Activated CD8-positive, alpha-beta memory T cell treated with anti-CD3 and anti-CD28 coated beads, Interleukin-2, amount 50 U/mL, for 4 hours (primary cell): Measurements from ENCODE around the gene ZRANB3.

Experiments
- DNase-seq: peaks from one replicate; pipeline ENCODE4 v3.0.0-alpha.2; 2020

ZRANB3 gene

DNA sequence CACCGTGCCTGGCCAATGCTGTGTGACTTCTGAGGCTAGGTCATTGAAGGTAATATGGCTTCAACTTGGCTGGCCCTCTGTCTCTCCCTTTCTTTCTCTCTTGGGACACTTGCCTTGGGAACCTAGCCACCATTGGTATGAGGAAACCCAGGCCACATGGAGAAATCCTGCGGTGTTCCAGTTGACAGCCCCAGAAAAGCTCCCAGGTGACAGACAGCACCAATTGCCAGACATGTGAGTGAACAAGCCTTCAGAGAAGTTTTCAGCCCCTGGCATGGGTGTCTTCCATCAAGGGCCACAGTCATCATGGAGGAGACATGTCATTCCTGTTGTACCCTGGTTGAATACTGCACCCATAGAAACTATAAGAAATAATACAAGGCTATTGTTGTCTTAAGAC lies 292.4 kb downstream of the ZRANB3 start:
- DNase-seq: no peak

DNA sequence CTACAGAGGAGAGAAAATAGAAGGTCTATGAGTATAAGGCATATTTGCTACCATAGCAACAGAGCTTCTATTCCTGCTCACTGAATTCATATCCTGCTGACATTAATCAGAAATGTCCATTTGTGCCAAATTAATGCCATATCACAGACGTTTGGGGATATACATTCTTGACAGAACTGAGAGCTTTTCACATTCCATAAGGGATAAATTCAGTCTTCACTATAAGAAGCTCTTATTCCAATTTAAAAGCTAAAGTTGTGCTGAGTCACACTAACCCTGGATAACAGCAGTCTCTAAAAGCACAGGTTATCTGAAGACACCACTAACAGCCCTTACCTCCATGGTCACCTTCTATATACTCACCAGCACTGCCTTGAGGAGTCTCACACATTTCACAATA lies 300.9 kb downstream of the ZRANB3 start:
- DNase-seq: no peak

DNA sequence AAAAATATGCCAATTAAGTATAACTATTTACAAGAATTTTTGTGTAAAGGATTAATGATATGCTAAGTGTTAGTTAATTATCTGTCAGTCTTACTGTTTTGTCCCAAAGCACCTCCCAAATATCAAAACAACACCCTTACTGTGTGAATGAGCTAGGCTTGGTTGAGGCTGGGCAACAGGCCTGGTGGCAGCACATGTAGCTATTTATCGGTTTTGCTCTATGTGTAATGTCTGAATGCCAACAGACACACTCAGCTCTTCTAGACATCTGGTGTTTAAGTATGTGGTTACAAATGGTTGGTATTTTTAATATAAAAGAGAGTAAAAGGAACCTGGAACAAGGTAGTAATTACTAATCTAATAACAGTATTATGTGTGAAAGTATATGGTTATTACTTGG lies 303.6 kb downstream of the ZRANB3 start:
- no peak for DNase-seq

DNA sequence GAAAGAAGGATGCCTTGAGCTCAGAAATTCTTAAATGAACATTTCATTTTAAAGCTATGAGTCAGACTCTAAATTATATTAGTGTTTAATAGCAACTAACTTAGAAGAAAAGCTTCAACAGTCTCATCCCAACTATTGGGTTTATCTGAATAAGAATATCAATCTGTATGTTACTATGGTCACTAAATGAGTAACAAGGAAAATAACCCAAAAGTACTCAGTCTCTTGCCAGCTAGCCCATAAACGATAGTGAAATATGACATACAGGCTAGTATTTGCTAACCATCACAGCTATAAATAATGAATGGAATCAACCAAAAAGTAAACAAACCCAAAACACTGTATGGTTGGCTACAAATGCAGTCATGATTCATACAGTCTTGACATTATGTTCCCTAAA lies 304.1 kb downstream of the ZRANB3 start:
- DNase-seq: no peak

DNA sequence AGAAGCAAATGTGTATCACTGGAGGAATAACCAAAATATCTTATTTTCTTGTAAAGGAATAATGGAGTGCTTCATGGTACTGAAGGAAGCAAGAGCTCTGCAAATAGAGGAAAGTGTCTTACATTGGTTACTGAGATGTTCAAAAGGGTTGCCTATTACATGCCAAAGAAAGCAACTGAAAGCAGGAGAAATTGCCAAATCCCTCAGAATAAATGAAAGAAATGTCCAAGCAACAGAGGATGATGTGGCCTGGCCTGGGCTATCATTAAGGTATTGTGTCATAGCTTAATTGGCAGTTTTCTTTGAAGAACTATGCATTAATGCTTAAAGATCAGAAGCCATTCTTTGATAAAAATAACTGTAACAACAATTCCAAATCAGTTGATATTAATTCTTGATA lies 305.2 kb downstream of the ZRANB3 start:
- no peak for DNase-seq

DNA sequence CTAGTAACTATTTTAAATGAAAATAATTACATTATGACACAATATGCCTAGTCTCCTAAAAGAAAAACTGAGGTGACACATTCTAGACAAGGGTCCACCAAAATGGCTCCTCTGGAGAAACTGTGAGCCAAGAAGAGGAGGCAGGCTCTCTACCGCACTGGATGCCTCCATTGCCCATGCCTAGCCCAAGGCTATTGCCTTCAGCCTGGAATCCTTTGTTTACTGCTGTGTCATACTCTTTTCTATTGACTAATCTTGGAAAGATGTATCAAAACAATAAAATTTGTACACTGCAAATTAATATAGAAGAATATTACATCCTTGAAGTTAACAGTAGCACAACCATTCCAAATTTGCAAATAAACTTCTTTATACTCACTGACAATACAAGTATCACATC lies 311.8 kb downstream of the ZRANB3 start:
- no peak for DNase-seq

DNA sequence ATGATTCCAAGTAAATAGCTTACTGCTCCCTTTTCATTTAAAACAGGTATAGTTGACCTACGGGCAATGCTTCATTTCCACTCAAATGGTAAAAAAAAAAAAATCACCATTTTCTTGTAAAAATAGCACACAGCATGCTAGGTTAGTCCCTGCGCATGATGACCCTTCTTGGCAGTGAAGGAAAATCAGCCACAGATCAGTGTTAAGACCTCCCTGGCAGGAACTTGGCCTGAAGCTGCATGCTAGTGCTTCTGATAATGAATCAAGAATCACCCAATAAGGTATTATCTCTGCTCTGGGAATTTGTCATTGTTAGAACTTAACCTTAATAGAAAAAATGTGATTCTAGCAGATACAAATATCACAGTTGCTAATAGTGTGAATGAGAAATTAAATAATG lies 312.6 kb downstream of the ZRANB3 start:
- no peak for DNase-seq

DNA sequence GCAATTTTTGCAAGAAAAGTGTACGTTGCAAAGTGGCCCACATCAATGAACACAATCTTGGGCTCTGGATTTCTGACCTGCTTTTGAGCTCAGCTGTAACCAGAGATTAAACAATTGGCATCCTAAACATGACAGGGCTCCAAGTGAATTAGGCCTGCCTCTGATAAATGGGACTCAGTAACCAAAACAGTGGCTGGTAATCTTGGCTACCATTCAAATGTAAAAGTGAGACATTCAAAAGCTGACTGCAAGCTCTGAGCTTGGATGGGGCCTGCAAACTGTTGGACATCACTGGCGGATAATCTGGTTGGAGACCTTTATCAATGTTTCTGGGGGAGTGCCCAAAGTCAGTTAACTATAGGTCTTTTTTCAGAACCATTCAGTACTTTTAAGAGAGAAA lies 318.3 kb downstream of the ZRANB3 start:
- no peak for DNase-seq

DNA sequence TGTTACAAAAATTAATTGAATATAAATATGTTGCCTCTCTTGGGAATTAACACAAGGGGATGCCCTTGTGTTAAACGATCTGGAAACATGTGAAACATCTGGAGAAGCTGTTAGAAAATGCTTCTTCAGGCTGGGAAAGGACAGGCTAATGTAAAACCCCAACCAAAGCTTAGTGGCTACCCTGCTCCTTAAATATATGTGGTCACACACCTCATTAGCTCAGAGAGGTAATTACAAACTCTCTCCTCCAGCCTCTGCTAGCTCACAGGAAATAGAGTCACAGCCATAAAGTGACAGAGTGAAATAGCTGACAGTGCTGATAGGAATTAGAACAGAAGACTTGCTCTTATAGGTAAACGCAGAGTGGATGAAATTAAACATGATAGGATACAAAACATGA lies 323.0 kb downstream of the ZRANB3 start:
- DNase-seq: no peak

DNA sequence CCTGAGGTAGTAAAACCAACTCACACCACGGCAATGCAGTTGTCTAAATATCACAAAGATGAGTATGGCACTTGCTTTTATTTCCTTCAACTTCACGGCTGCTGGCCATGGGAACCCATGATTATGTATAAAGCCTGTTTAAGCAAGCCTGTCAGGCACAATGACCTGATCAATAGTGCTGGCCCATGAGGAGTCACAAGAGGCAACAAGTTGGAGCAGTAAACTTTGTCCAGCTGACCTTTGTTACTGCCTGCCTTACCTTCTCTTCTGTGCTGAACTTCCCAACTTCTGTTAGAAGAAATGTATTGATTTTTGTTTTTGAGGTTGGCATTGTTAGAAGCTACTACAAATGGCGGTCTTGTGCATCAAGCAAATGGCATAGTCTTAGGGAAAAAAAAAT lies 327.1 kb downstream of the ZRANB3 start:
- DNase-seq: no peak

DNA sequence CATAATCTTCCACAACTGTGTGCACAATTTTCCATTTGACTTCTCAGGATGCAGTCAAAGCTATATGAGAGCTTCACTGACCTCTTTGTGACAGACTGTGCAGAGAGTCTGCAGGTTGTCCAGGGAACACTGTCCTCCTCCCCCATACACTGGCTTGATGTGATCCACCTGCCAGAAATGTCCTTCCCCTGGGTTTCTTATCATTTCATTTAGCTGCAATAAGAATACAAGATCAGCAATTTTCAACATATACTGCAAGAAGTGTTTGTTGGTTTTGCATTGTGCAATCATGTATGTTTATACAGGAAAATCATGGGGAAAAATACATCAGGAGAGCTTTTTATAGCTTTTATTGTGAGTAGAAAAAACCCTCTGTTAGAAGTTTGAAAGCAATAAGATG lies 328.3 kb downstream of the ZRANB3 start:
- DNase-seq: no peak

DNA sequence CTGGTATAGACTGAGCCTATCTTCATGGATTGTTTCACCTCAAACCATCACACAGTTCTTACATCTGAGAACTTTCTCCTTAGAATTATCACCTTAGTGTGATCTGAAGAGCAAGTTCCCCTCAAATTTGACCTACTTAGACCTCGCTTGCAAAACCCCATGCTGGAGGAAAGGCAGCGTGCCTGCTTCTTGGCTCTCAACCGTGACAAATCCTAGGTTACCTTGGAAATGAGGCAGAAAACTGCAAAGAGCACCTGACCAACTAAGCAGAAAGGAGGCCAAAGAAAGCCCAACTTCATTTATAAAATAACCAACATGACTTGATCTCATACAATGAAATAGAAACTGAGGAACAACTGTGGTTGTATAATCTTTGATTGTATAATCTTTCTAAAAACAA lies 332.5 kb downstream of the ZRANB3 start:
- DNase-seq: no peak

DNA sequence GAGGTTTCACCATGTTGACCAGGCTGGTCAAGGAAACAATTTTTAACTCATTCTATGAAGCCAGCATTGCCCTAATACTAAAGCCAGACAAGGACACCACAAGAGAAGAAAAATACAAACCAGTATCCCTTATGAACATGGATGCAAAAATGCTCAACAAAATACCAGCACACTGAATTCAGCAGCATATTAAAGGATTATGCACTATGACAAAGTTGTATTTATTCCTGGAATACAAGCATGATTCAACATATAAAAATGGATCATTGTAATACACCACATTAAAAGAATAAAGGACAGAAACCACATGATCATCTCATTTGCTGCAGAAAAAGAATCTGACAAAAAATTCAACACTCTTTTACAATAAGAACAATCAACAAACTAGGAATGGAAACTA lies 340.2 kb downstream of the ZRANB3 start:
- no peak for DNase-seq

DNA sequence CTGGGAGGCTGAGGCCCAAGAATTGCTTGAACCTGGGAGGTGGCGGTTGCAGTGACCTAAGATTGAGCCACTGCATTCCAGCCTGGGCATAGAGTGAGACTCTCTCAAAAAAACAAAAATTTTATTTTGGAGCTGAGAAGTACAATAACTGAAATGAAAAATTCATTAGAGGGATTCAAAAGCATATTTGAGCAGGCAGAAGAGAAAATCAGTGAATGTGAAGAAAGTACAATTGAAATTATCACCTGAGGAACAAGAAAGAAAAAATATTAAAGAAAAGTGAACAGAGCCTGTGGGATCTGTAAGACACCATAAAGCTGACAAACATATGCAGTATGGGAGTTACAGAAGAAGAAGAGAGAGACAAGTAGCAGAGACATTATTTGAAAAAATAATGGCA lies 341.9 kb downstream of the ZRANB3 start:
- no peak for DNase-seq

DNA sequence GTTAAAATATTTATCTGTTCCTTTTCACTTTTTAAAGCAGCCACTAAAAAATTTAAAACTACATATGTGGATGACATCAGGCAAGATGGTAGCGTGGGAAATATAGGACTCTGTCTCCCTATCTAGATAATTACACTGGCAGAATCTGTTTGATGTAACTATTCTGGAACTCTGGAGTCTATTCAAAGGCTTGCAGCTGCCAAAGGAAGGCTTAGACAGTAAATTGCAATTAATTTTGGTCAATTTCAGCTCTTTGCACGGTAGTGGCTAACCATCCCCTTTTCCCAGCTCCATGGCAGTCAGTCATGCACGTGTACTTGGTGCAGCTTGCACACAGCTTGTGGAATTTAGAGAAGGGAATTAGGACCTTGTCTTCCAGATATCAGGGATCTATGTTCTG lies 343.7 kb downstream of the ZRANB3 start:
- DNase-seq: no peak

DNA sequence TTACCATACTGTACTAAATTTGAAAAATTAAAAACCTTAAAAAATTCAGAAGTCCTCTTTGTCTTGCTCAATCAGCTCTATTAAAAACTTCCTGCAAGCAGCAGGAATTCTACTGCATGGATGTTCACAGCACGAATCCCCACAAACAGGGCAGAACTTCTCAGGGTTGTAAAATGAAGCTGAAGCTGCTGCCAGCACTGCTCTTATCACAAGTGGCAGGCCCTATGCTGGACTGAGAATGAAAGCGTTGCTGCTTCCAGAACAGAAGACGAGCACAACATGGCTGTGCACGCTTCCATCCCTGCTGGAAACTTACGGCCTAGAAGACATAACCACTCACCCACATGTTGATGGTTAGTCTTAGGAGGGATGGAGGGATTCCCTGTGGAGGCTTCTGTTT lies 345.0 kb downstream of the ZRANB3 start:
- no peak for DNase-seq

DNA sequence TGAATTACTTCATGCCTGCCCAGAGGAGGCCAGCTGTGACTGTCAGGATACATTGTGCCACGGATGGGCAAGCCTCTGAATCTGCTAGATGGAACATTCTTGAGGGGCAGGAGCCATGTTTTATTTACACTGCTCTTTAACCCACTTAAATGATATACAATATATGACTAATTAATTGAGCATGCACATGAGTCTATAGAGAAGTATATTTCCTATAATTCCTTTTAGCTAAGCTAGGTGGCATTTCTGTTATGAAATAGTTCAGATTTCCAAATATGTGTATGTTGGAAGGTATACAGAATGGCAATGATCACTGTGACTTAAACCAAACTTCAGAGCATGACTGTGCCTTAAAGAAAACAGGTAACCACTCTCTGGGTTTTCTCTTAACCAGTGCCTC lies 347.2 kb downstream of the ZRANB3 start:
- DNase-seq: no peak

DNA sequence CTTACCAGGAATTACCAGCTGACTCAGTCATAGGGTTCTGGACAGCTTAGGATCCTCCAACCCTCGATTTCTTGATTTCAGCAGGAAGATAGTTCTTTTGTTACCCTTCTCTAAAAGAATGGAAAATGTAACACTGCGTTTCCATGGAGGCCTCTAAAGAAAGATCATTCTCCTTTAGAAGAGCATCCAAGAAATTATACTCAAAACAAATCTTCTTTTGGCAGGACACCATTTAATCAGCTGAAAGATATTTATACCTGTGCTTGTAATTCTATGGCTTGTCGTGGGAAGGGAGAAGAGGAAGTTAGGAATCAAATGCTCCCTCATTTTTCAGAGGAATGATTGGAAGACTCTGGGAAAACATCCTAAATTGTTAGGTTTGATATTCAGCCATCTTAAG lies 348.4 kb downstream of the ZRANB3 start:
- DNase-seq: no peak

DNA sequence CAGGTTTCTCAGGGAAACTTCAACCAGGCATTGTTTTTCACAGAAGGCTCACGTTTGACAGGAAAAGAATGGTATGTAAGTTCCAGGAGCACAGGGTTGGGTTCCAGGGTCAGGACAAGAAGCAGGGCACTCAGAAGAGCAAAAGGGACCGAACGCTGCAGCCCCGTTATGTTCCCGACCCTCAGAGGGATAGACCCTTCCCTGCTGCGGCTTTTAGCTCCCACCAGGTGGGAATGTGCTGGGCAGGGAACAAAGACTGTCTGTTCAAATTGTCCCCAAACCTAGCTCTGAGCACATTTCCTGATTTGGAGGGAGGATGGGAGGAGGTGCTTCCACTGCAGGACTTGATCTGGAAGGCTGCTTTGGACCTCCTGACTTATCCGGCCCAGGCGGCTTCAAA lies 348.8 kb downstream of the ZRANB3 start:
- no peak for DNase-seq

DNA sequence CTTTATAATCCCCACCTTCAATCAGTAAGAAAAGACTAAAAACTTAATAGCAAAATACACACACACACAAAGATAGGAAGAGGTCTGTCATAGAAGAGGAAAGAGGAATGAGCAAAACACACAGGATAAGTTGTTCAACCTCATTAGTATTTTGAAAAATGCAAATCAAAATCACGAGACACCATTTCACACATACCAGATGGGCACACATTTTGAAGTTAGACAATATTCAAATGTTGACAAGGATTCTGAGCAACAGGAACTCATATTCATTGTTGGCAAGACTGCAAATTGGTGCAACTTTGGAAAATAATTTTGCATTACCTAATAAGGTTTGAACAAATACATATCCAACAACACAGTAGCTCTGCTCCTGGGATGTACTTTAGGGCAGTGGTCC lies 351.3 kb downstream of the ZRANB3 start:
- DNase-seq: no peak

DNA sequence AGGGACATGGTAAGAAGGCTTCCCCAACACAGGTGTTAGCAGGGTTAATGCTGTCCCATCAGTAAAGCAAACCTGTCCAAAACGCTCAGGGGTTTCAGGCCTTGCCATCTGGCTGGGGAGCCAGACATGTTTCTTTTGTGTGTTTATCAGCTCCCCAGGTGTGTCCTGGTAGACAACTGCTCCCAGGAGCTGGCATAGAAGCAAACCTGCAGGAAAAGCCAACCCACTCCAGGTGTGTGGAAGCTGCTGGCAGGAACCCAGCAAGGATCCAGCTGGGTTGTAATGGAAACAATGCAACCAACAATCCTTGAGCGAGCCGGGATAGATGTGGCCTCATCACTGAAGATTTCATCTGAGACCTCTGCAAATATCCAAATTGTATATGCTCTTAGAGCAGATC lies 355.8 kb downstream of the ZRANB3 start:
- no peak for DNase-seq

DNA sequence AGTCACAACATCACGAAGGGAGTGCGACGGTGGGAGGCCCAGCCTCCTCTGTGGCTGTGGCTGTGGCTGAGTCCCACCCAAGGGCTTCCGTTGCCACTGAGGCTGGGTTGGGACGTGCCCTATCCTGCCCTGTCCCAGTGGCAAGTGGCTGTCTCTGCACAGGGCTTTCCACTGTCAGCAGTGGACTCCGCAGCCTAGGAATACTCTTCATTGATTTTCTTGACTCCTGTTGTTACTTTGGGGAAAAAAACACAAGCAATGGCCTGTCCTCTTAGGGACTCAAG lies 356.3 kb downstream of the ZRANB3 start:
- no peak for DNase-seq

DNA sequence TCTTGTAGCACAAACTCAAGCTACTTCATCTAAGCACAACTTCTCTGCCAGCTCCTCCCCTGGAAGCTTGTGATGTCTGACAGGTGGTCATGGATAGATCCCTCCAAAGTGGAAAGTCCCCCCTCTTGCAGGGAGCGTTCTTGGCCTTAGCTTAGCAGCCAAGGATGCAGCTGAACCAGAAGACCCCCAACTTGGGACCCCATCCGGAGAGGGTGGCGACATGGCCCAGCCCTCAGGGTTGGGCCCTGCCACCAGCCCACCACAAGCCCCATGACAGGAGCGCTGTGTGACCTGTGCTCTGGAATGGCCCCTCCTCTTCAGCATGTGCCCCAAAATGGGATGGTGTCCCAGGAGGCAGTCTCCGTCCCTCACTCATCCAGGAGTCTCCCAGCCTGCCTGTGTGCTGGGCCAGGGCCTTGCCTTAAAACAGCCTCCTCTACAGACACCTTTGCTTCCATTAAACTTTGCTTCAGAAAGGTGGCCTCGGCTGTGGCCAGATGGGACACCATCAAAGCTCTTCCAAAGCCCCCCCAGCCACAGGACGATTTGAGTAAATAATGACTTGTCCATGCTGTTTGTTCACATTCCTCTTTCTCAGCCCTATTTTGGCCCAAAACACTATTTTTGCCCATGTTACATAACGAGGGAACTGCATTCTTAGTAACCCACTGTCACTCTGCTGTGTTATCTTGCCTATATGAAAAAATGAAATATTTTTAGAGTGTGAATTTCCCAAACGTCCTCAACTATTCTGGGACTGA lies 356.8 kb downstream of the ZRANB3 start:
- DNase-seq: no peak

DNA sequence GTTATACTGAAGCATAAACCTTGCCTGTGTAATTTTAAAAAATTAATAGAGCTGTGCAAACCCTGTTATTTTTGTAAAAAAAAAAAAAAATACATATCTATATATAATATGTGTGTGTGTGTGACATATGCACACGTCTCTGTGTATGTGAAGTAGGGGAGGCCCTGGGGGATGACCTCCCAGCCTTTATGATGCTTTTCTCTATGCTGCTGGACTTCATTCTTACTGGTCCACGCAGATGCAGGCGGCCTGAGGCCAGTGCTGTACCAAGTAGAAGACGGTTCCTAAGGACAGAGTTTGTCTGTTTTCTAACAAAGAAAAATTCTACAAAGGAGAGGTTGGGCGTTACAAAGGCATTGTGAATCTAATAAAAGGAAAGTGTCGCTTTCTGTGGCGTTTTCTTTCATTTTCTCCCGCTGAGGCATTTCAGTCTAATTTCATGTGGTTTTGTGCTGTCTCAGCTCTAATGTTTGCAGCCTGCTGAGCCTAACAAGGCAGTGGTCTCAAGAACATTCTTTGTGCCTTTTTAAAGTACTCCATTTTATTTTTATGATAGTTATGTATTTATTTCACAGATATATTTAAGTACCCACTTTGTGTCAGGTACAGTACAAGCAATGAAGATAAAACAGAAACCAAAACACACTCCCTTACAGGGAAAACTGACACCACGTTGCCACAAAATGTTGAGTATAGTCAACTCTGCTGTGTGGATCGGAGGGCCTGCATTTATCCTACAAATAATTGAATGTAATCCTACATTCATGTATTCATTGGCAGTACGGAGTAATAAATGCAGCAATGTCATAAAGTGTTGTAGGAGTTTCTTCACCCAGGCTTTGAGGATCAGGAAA lies 360.9 kb downstream of the ZRANB3 start:
- DNase-seq: no peak
